A172 (cell line): ENCODE results near the gene FOXK2. TPM values are rescaled to one million over a fixed set of nuclear protein-coding genes. Genes with fewer than 3 reads are reported as not detected.
"Not testable (repeated sequence)": the region's sequence is repeated elsewhere in the genome, so short reads cannot be mapped to it uniquely, and the experiment has no call there.

Source experiments
- DNase-seq: peaks from one replicate; pipeline ENCODE4 v3.0.0-alpha.2; 2015; ENCODE audit warnings: low spot score
- total RNA-seq: library from RNA; depleted of rRNA; stranded (reverse); fragments of >200 nt; shearing (Covaris generic); gene quantifications from 2 replicates; pipeline ENCODE4 v1.2.3, GENCODE V29; 2014

The FOXK2 gene
- total RNA-seq, 1 experiment from 2014 or later = 33.6 TPM

DNA sequence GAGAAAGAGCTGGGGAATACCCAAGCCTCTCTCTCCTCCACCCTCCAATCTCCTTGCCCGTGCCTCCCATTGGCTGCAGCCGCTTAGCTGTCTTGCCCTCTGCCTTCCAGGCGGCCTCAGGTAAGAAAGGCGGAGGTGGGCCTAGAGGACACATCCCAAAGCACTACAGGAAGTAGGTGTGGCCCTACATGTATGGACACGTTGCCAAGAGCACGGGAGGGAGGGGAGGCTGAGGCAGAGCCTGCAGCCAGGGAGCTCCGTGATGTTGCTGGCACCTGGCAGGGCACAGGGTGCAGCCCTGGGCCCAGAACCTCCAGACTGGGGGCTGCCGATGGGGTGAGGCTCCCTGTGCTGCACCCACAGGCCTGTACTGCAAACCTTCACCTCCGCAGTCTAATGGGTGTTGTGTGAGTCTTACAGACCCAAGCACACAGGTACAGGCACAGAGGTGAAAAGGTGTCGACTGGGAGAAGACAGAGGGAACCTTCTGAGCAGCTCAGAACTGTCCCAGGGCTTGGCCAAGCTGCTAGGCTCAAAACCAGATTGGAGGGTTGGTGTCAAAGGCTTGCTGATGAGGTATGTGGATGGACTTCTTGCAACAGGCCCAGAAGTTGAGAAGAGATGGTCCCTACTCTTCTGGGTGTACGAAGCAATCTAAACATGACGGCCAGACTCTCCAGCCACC is 23.5 kb upstream of the FOXK2 start:
- DNase-seq = no peak

- DNase-seq = peak; percentile 66
These were observed 22.8 kb upstream of the FOXK2 start for GRCh38 chr17:82496529-82497434.

DNA sequence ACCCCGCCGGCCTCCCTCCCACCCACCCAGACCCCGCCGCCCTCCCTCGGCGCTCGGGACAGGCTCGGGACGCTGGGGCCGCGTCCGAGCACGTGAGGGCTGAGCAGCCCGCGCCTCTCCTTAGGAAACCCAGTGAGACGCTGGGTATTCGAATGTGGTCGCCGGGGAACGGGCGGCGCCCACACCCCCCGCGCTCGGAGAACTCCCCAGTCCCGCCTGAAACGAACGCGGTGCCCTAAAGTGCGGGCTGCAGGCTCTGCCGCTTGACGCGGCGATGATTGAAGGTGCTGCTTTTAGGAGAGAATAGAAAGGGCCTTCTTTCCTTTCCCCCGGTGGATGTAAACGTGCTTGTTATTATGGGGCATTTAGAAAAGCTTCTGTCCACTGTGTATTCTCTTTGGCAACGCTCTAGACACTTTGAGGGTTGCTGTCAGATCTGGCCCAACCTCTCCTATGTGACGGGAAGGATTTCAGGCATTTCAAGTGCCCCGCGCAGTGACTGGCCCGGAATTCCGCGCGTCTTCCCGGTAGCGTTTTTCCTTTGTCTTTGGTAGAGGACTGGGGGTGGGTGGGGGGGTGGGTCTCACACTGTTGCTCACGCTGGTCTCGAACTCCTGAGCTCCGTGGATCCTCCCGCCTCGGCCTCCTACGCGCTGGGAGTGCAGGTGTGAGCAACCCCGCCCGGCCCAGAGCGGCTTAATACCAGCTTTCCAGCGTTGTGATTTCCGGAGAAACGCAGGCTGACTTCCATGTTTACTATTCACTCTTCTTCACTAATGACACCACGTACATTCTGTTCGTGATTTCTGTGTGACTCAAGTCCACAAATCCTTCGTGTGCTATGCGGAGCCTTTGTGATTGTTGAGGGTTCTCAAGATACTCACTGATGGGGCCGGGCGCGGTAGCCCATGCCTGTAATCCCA is 21.8 kb upstream of the FOXK2 start:
- DNase-seq = no peak

- no peak for DNase-seq
These were observed 17.3 kb upstream of the FOXK2 start for GRCh38 chr17:82502207-82502606.

GRCh38 chr17:82503094-82503727 is 16.3 kb upstream of the FOXK2 start:
- no peak for DNase-seq

- no peak for DNase-seq
These were observed 15.7 kb upstream of the FOXK2 start for GRCh38 chr17:82503728-82504308.

- DNase-seq = no peak
These were observed 14.2 kb upstream of the FOXK2 start for GRCh38 chr17:82505296-82505695.

DNA sequence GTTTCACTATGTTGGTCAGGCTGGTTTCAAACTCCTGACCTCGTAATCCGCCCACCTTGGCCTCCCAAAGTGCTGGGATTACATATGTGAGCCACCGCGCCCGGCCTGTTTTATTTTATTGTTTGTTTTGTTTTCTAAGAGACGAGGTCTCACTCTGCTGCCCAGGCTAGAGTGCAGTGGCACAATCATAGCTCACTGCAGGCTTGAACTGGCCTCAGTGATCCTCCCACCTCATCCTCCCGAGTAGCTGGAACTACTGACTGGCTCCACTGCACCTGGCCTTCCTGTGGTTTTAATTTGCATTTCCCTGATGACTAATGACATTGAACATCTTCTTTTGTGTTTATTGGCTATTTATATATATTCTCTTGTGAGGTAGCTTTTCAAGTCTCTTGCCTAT is 13.1 kb upstream of the FOXK2 start:
- DNase-seq = peak; percentile 52

DNA sequence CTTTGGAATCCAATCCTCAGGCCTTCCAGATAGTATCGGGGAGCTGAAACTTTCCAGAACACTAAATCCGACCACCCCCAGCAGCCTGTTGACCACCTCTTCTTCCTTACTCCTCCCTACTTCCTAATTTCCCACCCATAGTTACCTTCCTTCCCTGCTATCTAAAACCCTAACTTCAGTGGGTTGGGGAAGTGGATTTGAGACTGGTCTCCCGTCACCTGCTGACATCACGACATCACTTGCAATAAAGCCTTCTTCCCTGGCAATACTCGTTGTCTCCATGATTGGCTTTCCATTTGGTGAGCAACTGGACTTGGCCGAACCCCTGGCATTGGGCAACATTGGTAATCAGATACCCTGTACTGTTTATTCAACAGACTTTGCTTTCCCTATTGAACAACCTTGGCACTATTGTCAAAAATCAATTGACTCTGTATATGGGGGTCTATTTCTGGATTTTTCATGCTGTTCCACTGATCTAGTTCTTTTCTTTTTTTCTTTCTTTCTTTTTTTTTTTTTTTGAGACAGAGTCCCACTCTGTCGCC is 11.8 kb upstream of the FOXK2 start:
- DNase-seq = no peak

DNA sequence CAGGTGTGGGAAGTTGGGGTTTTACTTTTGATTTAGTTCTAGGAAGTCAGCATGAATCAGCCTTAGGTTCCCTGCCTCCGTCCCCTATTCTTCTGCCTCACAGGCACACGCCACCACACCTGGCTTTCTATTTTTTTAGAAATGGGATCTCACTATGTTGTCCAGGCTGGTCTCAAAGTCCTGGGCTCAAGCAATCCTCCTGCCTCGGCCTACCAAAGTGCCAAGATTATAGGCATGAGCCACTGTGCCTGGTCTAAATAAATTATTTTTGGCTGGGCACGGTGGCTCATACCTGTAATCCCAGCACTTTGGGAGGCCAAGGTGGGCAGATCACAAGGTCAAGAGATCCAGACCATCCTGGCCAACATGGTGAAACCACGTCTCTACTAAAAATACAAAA is 7.9 kb upstream of the FOXK2 start:
- not testable (repeated sequence) for DNase-seq

DNA sequence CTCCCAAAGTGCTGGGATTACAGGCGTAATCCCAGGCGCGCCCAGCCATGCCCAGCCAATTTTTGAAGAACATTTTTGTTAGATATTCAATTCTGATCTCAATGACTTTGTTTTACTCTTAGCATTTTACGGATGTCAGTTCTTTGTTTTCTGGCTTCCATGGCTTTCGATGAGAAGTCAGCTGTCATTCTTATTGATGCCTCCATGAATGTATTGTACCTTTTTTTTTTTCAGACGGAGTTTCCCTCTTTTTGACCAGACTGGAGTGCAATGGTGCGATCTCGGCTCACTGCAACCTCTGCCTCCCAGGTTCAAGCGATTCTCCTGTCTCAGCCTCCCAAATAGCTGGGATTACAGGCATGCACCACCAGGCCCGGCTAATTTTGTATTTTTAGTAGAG is 5.7 kb upstream of the FOXK2 start:
- not testable (repeated sequence) for DNase-seq

DNA sequence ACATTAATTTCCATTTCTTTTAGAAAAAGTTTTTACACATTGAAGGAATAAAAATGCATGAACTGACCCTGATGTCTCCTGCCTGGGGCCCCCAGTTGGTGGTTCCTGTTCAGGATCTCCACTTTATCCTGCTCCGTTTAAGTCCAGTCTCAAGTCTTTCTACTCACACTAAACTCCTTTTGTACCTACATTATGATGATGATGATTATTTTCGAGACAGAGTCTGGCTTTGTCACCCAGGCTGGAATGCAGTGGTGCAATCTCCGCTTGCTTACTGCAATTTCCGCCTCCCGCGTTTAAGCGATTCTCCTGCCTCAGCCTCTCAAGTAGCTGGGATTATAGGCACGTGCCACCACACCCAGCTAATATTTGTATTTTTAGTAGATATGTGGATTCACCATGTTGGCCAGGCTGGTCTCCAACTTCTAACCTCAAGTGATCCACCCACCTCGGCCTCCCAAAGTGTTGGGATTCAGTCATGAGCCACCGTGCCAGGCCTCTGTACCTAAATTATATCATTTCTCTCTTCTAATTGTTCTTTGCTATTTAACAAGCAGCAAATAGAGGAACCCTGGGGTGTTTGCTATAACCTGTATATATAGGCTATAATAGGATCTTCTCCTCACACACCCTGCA is 2.2 kb upstream of the FOXK2 start:
- no peak for DNase-seq

DNA sequence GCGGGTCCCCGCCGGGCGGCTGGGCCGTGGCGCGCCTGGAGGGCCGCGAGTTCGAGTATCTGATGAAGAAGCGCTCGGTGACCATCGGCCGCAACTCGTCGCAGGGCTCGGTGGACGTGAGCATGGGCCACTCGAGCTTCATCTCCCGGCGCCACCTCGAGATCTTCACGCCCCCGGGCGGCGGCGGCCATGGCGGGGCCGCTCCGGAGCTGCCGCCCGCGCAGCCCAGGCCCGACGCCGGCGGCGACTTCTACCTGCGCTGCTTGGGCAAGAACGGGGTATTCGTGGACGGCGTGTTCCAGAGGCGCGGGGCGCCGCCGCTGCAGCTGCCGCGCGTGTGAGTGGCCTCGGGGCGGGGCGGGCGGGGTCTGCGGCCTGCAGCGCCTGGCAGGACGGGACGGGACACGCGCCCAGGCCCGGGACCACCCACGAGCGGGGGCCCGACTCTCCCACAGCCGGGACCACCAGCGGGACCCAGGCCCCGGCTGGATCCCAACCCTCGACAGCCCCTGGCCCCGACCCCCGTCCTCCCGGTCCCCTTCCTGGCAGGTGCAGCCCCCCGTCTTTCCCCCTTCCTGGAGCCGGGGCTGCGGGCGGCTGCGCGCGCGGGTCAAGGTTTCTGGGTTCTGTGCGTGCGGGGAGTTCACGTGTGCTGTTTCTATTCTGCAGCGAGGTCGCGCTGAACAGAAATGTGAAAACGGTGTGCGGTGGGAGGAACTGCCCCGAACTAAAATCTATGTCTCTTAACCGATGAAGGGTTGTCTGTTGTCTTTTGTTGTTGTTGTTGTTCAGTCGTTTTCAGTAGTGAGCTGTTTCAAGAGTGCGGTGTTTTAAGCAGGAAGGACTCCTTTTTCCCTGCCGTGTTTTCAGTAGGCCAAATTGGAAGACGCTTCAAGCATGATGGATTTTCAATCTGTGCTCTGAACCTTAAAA is 705 bp downstream of the FOXK2 start:
- no peak for DNase-seq

DNA sequence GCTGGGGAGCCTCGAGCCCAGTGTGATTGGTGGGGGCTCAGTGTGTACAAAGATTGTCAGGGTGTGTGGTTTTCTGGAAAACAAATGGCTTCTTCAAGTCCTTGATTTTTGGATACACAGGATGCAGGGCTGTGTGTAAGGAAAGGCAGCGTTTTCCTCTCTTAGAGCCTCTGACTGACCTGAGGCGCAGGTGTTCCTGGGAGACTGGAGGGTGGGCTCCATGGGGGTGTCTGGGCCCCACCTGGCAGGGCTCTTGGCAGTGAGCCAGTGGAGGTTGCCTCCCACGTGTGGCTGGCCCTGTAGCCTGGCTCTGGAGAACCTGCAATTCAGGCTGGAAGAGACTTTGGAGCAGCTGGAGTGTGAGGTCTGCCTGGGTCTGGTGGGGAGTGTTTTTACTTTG is 5.0 kb downstream of the FOXK2 start:
- no peak for DNase-seq

GRCh38 chr17:82525712-82526111 is 6.2 kb downstream of the FOXK2 start:
- DNase-seq = no peak

GRCh38 chr17:82527898-82528297 is 8.4 kb downstream of the FOXK2 start:
- no peak for DNase-seq

GRCh38 chr17:82528484-82529265 is 9.1 kb downstream of the FOXK2 start:
- peak; percentile 82 for DNase-seq

DNA sequence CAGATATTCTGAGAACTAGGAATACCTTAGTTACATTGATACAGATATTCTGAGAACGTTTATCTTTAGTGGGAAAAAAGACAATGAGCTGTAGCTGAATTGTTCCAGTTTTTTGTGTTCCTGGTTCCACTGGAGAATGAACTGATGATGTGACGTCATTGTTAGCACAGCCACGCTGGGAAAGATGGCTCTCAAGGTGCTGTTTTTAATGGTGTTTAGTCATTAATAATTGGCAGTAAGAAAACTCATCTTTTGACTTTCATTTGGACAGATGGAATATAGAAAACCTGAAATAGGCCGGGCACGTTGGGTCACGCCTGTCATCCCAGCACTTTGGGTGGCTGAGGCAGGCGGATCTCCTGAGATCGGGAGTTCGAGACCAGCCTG is 10.4 kb downstream of the FOXK2 start:
- DNase-seq = no peak
